Naive thymus-derived CD8-positive, alpha-beta T cell (primary cell): Measurements from ENCODE around the gene SYNDIG1. TPM values are rescaled to one million over a fixed set of nuclear protein-coding genes. Genes with fewer than 3 reads are reported as not detected.
"Not testable (repeated sequence)": the region's sequence is repeated elsewhere in the genome, so short reads cannot be mapped to it uniquely, and the experiment has no call there.

Source experiments
- ATAC-seq, 2 donors: fragments of 150-1000 bp; cut with Tn5 transposase in 1 of 2; sonication (Bioruptor Pico), chemical (Tn5 transposase) in 1 of 2; 1 replicate in 1 of 2; 2 replicates in 1 of 2; pipeline ENCODE4 v1.10.0; 2021; ENCODE audit warnings: mild to moderate bottlenecking in 2 of 2, moderate library complexity in 2 of 2
- POLR2A ChIA-PET: fragments of 350-600 bp; sonication (Branson Sonifier 250); formaldehyde crosslinking; loops from one replicate; lab custom pipeline; 2021; ENCODE audit warnings: antibody characterized with exemption; lab: Charles Lee
- DNase-seq, 10 donors: peaks; one replicate each; pipeline versions ENCODE4 v3.0.0 to v3.0.0-alpha.2; 2020 to 2022
- H3K27ac Mint-ChIP-seq, 10 donors: one replicate each; pipeline ENCODE4 v1.8.0; 2020 to 2022; ENCODE audit warnings: mild to moderate bottlenecking in 10 of 10, mixed read lengths in 10 of 10, moderate library complexity in 4 of 10, inconsistent platforms in 1 of 10
- H3K27me3 Mint-ChIP-seq, 5 donors: one replicate each; pipeline ENCODE4 v1.8.0; 2021 to 2022; ENCODE audit warnings: mixed read lengths in 5 of 5
- H3K36me3 Mint-ChIP-seq, 3 donors: one replicate each; pipeline ENCODE4 v1.8.0; 2020 to 2022; ENCODE audit warnings: mixed read lengths in 3 of 3, mild to moderate bottlenecking in 2 of 3, inconsistent platforms in 1 of 3
- H3K4me1 Mint-ChIP-seq, 4 donors: one replicate each; pipeline ENCODE4 v1.8.0; 2021 to 2022; ENCODE audit warnings: mixed read lengths in 4 of 4
- H3K4me3 Mint-ChIP-seq, 10 donors: one replicate each; pipeline ENCODE4 v1.8.0; 2020 to 2022; ENCODE audit warnings: mild to moderate bottlenecking in 10 of 10, mixed read lengths in 10 of 10, moderate library complexity in 6 of 10, inconsistent platforms in 1 of 10
- H3K9me3 Mint-ChIP-seq, 9 donors: one replicate each; pipeline ENCODE4 v1.8.0; 2020 to 2022; ENCODE audit warnings: mixed read lengths in 9 of 9, mild to moderate bottlenecking in 3 of 9, inconsistent platforms in 1 of 9, moderate library complexity in 1 of 9
- polyA plus RNA-seq, 3 donors: library from polyadenylated mRNA; unstranded; fragments of 300-500 nt; fragmentation: Illumina TruSeq; gene quantifications; one replicate each; pipeline ENCODE4 v1.2.3, GENCODE V29; 2021
- total RNA-seq, 8 experiments: library from RNA in 2 of 8; stranded (reverse) in 2 of 8; gene quantifications; one replicate each; pipeline ENCODE4 v1.2.3 and lab custom pipeline; 2021 to 2026

Gene SYNDIG1
- total and polyA plus RNA-seq, 5 experiments from 2014 or later = not detected

DNA sequence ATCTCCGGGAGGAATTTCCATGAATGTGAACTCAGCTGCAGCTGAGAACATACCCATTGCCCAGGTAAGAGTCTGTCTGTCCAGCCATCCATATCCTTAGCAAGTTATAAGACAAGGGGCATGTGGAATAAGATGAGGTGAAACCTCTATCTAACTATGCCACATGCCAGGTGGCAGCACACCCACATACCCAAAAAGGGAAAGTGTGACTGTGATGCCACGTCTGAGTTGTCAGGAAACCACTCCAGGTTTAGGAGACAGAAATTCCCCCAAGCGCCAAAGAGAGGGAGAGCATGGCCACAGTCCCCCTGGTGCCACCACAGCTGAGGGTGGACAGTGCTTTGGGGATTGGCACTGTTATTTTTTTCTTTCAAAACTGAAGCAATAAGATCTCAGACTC is 36.7 kb downstream of the SYNDIG1 start:
- no peaks in the 10 kb centered on the region for H3K9me3 Mint-ChIP-seq
- POLR2A ChIA-PET = no interaction called here
- no peak for ATAC-seq
- H3K4me3 Mint-ChIP-seq = no peak overlapping the region
- peaks cover 0 to 2% (median 0%) of the 10 kb centered on the region in 4 donors for H3K4me1 Mint-ChIP-seq
- DNase-seq = no peak
- H3K36me3 Mint-ChIP-seq = no peaks in the 10 kb centered on the region
- peaks cover 3 to 19% (median 8%) of the 10 kb centered on the region in 5 donors for H3K27me3 Mint-ChIP-seq
- H3K27ac Mint-ChIP-seq = no peak overlapping the region

DNA sequence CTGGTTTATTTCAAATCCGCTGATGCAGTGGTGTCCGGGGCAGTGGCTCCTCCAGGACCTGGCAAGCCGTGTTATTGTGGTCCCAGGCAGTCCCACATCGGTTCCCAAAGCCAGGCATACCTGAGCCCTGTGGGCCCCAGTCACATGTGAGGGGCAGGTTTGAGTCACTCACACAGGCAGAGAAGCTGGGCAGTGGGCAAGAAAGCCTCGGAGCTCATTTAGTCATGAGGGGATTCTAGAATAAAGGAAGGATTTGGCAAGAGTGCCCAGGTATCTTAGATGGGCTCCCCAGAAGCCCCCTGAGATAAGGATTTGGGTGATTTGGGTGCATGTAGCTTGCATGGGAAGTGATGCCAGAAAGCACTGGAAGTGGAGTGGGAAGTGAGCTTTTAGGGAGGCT is 37.3 kb downstream of the SYNDIG1 start:
- no peak overlapping the region for H3K4me3 Mint-ChIP-seq
- DNase-seq (no peak), ATAC-seq (no peak)
- H3K9me3 Mint-ChIP-seq = no peaks in the 10 kb centered on the region
- H3K27ac Mint-ChIP-seq = no peak overlapping the region
- peaks cover 0 to 2% (median 0%) of the 10 kb centered on the region in 4 donors for H3K4me1 Mint-ChIP-seq
- H3K36me3 Mint-ChIP-seq = no peaks in the 10 kb centered on the region
- POLR2A ChIA-PET = no interaction called here
- peaks cover 3 to 24% (median 8%) of the 10 kb centered on the region in 5 donors for H3K27me3 Mint-ChIP-seq

DNA sequence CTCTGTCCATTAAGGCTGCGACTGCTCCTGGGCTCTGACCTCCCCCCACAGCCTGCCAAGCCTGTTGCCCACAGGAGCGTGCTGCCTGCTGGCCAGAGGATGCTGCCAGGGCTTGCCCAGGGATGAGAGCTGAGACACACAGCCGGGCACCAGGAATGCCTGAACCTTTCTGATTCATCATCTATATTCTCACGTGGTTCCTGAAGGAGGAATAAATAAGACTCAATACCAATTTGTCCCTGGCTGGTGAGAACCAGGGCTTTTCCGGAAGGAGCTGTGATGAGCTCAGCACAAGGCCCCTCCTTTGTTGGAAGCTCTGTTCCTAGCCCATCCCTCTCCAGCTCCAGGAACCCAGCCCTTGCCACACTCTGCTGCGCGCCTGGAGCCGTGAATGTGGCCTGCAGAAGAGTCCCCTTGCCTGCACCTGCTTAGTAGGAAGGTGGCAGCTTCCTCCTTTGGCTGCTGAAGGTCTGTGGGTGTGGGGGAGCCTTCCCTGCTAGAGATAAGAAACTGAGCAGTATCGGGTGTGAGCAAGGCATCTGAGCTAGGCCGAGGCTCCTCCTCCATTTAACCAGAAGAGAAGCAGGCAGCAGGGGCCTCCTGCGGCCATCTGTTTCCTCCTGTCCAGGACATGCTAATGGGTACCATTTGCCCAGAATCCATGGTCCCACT is 37.9 kb downstream of the SYNDIG1 start:
- POLR2A ChIA-PET = no interaction called here
- Mint-ChIP-seq H3K9me3 (no peaks in the 10 kb centered on the region), H3K4me3 (no peak overlapping the region), H3K27me3 (peaks cover 3 to 29% (median 8%) of the 10 kb centered on the region in 5 donors), H3K27ac (no peak overlapping the region), H3K4me1 (peaks cover 0 to 2% (median 0%) of the 10 kb centered on the region in 4 donors), H3K36me3 (no peaks in the 10 kb centered on the region)
- DNase-seq = no peak
- ATAC-seq = no peak

DNA sequence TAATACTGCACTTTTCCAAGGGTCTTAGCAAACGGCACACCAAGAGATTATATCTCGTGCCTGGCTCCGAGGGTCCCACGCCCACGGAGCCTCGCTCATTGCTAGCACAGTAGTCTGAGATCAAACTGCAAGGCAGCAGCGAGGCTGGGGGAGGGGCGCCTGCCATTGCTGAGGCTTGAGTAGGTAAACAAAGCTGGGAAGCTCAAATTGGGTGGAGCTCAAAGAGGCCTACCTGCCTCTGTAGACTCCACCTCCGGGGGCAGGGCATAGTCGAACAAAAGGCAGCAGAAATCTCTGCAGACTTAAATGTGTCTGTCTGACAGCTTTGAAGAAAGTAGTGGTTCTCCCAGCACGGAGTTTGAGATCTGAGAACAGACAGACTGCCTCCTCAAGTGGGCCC is 43.0 kb downstream of the SYNDIG1 start:
- H3K4me3 Mint-ChIP-seq, H3K36me3 Mint-ChIP-seq, POLR2A ChIA-PET, DNase-seq, H3K27ac Mint-ChIP-seq, H3K9me3 Mint-ChIP-seq, H3K4me1 Mint-ChIP-seq, ATAC-seq: not testable (repeated sequence)
- peaks cover 0 to 19% (median 5%) of the 10 kb centered on the region in 5 donors for H3K27me3 Mint-ChIP-seq

DNA sequence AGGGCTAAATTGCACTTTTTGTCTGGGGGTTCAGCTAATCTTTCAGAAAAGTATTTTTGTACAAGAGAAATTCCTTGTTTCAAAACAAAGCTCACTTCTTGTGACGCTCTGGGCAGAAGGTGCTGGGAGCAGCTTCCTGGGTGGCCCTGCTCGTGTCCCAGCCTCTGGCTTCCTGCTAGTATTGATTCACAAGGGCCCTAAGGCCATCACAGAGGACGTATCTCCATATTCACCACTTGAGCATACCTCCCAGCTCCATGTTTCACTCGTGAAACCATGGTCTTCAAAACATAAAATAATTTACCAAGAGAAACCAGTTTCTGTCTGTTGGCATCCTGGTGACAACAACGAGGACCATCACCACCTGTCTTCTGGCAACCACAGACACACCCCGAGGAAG is 49.1 kb downstream of the SYNDIG1 start:
- POLR2A ChIA-PET = no interaction called here
- Mint-ChIP-seq H3K4me1 (no peaks in the 10 kb centered on the region), H3K27ac (no peak overlapping the region), H3K9me3 (peaks cover 0 to 6% (median 0%) of the 10 kb centered on the region in 9 donors), H3K27me3 (peaks cover 0 to 1% (median 0%) of the 10 kb centered on the region in 5 donors), H3K36me3 (no peaks in the 10 kb centered on the region), H3K4me3 (no peak overlapping the region)
- ATAC-seq (no peak), DNase-seq (no peak)

DNA sequence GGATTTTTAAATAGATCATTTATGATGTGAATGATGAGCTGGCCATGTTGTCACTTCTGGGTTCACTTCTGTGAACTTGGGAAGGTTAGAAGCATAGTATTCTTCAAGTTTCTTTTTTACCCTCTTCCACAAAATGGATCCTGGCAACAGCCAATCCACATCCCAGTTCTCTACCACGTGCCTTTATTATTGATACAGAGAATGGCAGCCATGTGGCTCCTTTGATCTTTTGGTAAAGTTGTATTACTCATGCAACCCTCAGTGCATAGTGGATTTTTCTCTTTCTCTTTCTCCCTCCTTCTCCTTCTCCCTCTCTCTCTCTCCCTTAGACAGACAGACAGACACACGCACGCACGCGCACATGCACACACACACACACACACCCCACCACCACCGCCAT is 50.0 kb downstream of the SYNDIG1 start:
- ATAC-seq = no peak
- no peak overlapping the region for H3K27ac Mint-ChIP-seq
- H3K9me3 Mint-ChIP-seq = peaks cover 0 to 6% (median 0%) of the 10 kb centered on the region in 9 donors
- H3K4me3 Mint-ChIP-seq = no peak overlapping the region
- H3K4me1 Mint-ChIP-seq = no peaks in the 10 kb centered on the region
- no peaks in the 10 kb centered on the region for H3K36me3 Mint-ChIP-seq
- peaks cover 0 to 1% (median 0%) of the 10 kb centered on the region in 5 donors for H3K27me3 Mint-ChIP-seq
- POLR2A ChIA-PET = no interaction called here
- no peak for DNase-seq

DNA sequence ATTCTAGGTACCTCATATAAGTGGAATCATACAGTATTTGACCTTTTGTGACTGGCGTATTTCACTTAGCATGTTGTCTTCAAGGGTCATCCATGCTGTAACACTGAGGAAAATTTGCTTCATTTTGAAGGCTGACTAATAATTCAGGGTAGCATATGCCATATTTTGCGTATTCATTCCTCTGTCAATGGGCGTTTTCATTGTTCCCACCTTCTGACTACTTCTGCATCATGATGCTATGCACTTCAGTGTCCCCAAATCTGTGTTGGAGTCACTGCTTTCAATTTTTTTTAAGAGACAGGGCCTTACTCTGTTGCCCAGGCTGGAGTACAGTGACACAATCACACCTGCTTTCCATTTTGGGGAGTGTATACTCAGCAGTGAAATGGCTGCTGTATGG is 51.6 kb downstream of the SYNDIG1 start:
- peaks cover 0 to 6% (median 0%) of the 10 kb centered on the region in 9 donors for H3K9me3 Mint-ChIP-seq
- H3K27ac Mint-ChIP-seq = no peak overlapping the region
- ATAC-seq (no peak), DNase-seq (no peak)
- peaks cover 0 to 2% (median 0%) of the 10 kb centered on the region in 5 donors for H3K27me3 Mint-ChIP-seq
- no peak overlapping the region for H3K4me3 Mint-ChIP-seq
- no peaks in the 10 kb centered on the region for H3K4me1 Mint-ChIP-seq
- POLR2A ChIA-PET = no interaction called here
- H3K36me3 Mint-ChIP-seq = no peaks in the 10 kb centered on the region

GRCh38 chr20:24522452-24523330 is 53.3 kb downstream of the SYNDIG1 start:
- ATAC-seq (no peak), DNase-seq (no peak)
- no peak overlapping the region for H3K4me3 Mint-ChIP-seq
- POLR2A ChIA-PET = no interaction called here
- peaks cover 0 to 2% (median 0%) of the 10 kb centered on the region in 5 donors for H3K27me3 Mint-ChIP-seq
- H3K9me3 Mint-ChIP-seq = no peaks in the 10 kb centered on the region
- H3K36me3 Mint-ChIP-seq = no peaks in the 10 kb centered on the region
- H3K27ac Mint-ChIP-seq = no peak overlapping the region
- no peaks in the 10 kb centered on the region for H3K4me1 Mint-ChIP-seq

- Mint-ChIP-seq H3K9me3 (no peaks in the 10 kb centered on the region), H3K4me3 (no peak overlapping the region), H3K4me1 (no peaks in the 10 kb centered on the region), H3K36me3 (no peaks in the 10 kb centered on the region), H3K27me3 (peaks cover 0 to 2% (median 1%) of the 10 kb centered on the region in 5 donors), H3K27ac (no peak overlapping the region)
- POLR2A ChIA-PET = no interaction called here
- no peak for ATAC-seq
- DNase-seq = no peak
Measured at GRCh38 chr20:24523661-24524060, 54.2 kb downstream of the SYNDIG1 start.

DNA sequence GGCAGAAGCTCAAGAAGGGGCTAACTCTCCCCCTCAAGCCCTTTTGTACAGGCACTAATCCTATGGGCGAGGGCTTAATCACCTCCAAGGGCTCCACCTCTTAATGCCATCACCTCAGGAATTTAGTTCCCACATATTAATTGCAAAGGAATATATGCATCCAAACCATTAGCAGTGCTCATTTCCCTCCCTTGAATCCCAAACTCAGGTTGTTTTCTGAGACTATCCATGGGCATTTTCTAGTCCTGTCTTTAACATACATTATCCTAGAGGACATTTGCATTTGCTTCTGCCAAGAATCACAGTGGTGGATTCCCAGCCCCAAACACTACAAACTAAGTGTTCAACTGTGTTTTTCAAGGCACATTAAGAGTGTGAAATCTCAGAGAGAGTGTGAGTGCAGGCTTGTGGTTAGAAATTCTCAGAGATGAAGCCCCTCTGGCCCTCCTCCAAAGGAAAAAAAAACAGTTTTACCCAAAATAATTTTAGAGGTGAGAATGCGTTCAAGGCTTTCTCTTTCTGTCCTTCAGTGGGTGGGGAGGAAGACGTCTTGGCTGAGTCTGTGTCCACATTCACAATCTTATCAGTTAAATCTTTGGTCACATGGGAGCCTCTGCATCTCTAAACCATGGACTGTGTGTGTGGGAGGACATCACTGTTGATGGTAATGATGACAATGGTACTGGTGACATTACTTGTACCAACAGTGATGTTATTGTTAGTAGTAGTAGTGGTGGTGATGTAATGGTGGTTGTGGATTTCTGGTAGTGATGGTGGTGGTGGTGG is 59.3 kb downstream of the SYNDIG1 start:
- POLR2A ChIA-PET = no interaction called here
- Mint-ChIP-seq H3K36me3 (no peaks in the 10 kb centered on the region), H3K4me1 (no peaks in the 10 kb centered on the region), H3K27ac (no peak overlapping the region), H3K27me3 (peaks cover 0 to 13% (median 3%) of the 10 kb centered on the region in 5 donors), H3K4me3 (no peak overlapping the region), H3K9me3 (peaks cover 0 to 12% (median 0%) of the 10 kb centered on the region in 9 donors)
- ATAC-seq (no peak), DNase-seq (no peak)

- Mint-ChIP-seq H3K4me3 (no peak overlapping the region), H3K4me1 (no peaks in the 10 kb centered on the region), H3K36me3 (no peaks in the 10 kb centered on the region), H3K27me3 (peaks cover 0 to 13% (median 3%) of the 10 kb centered on the region in 5 donors), H3K9me3 (peaks cover 0 to 12% (median 0%) of the 10 kb centered on the region in 9 donors), H3K27ac (no peak overlapping the region)
- POLR2A ChIA-PET = no interaction called here
- DNase-seq = no peak
- no peak for ATAC-seq
Measured at GRCh38 chr20:24529369-24529719, 59.9 kb downstream of the SYNDIG1 start.

GRCh38 chr20:24530131-24530680 is 60.8 kb downstream of the SYNDIG1 start:
- no peaks in the 10 kb centered on the region for H3K36me3 Mint-ChIP-seq
- POLR2A ChIA-PET = no interaction called here
- H3K9me3 Mint-ChIP-seq = peaks cover 0 to 12% (median 0%) of the 10 kb centered on the region in 9 donors
- H3K27me3 Mint-ChIP-seq = peaks cover 0 to 13% (median 3%) of the 10 kb centered on the region in 5 donors
- H3K4me3 Mint-ChIP-seq = no peak overlapping the region
- H3K4me1 Mint-ChIP-seq = no peaks in the 10 kb centered on the region
- no peak overlapping the region for H3K27ac Mint-ChIP-seq
- DNase-seq = no peak
- no peak for ATAC-seq
